CD14-positive monocyte (primary cell): Measurements from ENCODE around the gene XPOT. TPM values are rescaled to one million over a fixed set of nuclear protein-coding genes. Genes with fewer than 3 reads are reported as not detected.

Source experiments
- DNase-seq, 3 donors: peaks; one replicate each; pipeline ENCODE4 v3.0.0-alpha.2; 2011 to 2022
- H2AFZ ChIP-seq: 2 replicates; pipeline ENCODE4 v1.6.0; 2012; ENCODE audit warnings: mild to moderate bottlenecking, low read depth, low read length, inconsistent platforms; ENCODE audit not compliant: insufficient read depth, poor library complexity, severe bottlenecking
- H3K27ac ChIP-seq, 2 donors: 1 replicate in 1 of 2; 2 replicates in 1 of 2; pipeline ENCODE4 v1.5.1; 2012 to 2013; ENCODE audit warnings: low read length in 2 of 2, control low read depth in 1 of 2, inconsistent platforms in 1 of 2, low read depth in 1 of 2, mild to moderate bottlenecking in 1 of 2
- H3K27me3 ChIP-seq, 2 donors: one replicate each; pipeline versions ENCODE4 v1.6.0 to v1.6.1; 2011 to 2013; ENCODE audit warnings: low read length in 2 of 2; ENCODE audit not compliant: control insufficient read depth in 2 of 2, insufficient read depth in 2 of 2
- H3K36me3 ChIP-seq, 2 donors: replicated peaks in 1 of 2; 1 replicate in 1 of 2; 2 replicates in 1 of 2; pipeline versions ENCODE4 v1.5.1 to v1.6.1; 2012 to 2013; ENCODE audit warnings: low read length in 2 of 2, control low read depth in 1 of 2, inconsistent platforms in 1 of 2, mild to moderate bottlenecking in 1 of 2; ENCODE audit not compliant: insufficient read depth in 2 of 2, control insufficient read depth in 1 of 2
- H3K4me1 ChIP-seq, 2 donors: 1 replicate in 1 of 2; 2 replicates in 1 of 2; pipeline versions ENCODE4 v1.5.1 to v1.6.1; 2012 to 2013; ENCODE audit warnings: low read length in 2 of 2, control low read depth in 1 of 2, inconsistent platforms in 1 of 2, mild to moderate bottlenecking in 1 of 2, moderate library complexity in 1 of 2; ENCODE audit not compliant: insufficient read depth in 2 of 2, control insufficient read depth in 1 of 2
- H3K4me2 ChIP-seq: replicated peaks from 2 replicates; pipeline ENCODE3; 2012; ENCODE audit warnings: low read length, moderate library complexity, mild to moderate bottlenecking; ENCODE audit not compliant: poor library complexity, severe bottlenecking; ENCODE audit errors: extremely low read depth
- H3K4me3 ChIP-seq, 3 experiments: fragments of 200-600 bp in 1 of 3; sonication (generic) in 1 of 3; replicated peaks in 1 of 3; 1 replicate in 2 of 3; 2 replicates in 1 of 3; pipeline ENCODE4 v1.5.1; 2011 to 2013; ENCODE audit warnings: low read length in 3 of 3, mild to moderate bottlenecking in 3 of 3, control low read depth in 2 of 3, low read depth in 2 of 3, inconsistent platforms in 1 of 3, moderate library complexity in 1 of 3
- H3K79me2 ChIP-seq: 2 replicates; pipeline ENCODE4 v1.6.0; 2012; ENCODE audit warnings: mild to moderate bottlenecking, control low read depth, inconsistent platforms, low read length, moderate library complexity; ENCODE audit not compliant: insufficient read depth
- H3K9ac ChIP-seq: 2 replicates; pipeline ENCODE4 v1.6.0; 2017; ENCODE audit warnings: low read length, mild to moderate bottlenecking; ENCODE audit not compliant: insufficient read depth, poor library complexity, severe bottlenecking
- H3K9me3 ChIP-seq, 2 donors: replicated peaks in 1 of 2; 1 replicate in 1 of 2; 2 replicates in 1 of 2; pipeline versions ENCODE4 v1.5.1 to v1.6.1; 2012 to 2013; ENCODE audit warnings: low read length in 2 of 2, control low read depth in 1 of 2; ENCODE audit not compliant: control insufficient read depth in 1 of 2, insufficient read depth in 1 of 2
- H4K20me1 ChIP-seq: 2 replicates; pipeline ENCODE4 v1.6.0; 2012; ENCODE audit warnings: mild to moderate bottlenecking, low read length, control low read depth, moderate library complexity; ENCODE audit not compliant: insufficient read depth
- H3K27ac Mint-ChIP-seq, 7 donors: one replicate each; pipeline ENCODE4 v1.8.0; 2020; ENCODE audit warnings: mild to moderate bottlenecking in 7 of 7, mixed read lengths in 7 of 7, moderate library complexity in 6 of 7, inconsistent platforms in 2 of 7
- H3K27me3 Mint-ChIP-seq, 3 donors: one replicate each; pipeline ENCODE4 v1.8.0; 2021 to 2022; ENCODE audit warnings: low read depth in 3 of 3, mild to moderate bottlenecking in 3 of 3, mixed read lengths in 3 of 3, moderate library complexity in 3 of 3, inconsistent platforms in 1 of 3
- H3K36me3 Mint-ChIP-seq, 2 donors: one replicate each; pipeline ENCODE4 v1.8.0; 2020; ENCODE audit warnings: mixed read lengths in 2 of 2, inconsistent platforms in 1 of 2, mild to moderate bottlenecking in 1 of 2
- H3K4me1 Mint-ChIP-seq: one replicate; pipeline ENCODE4 v1.8.0; 2020; ENCODE audit warnings: mild to moderate bottlenecking, mixed read lengths
- H3K4me3 Mint-ChIP-seq, 2 donors: one replicate each; pipeline ENCODE4 v1.8.0; 2020; ENCODE audit warnings: mild to moderate bottlenecking in 2 of 2, mixed read lengths in 2 of 2, moderate library complexity in 1 of 2
- H3K9me3 Mint-ChIP-seq, 7 donors: one replicate each; pipeline ENCODE4 v1.8.0; 2020 to 2022; ENCODE audit warnings: mixed read lengths in 7 of 7, mild to moderate bottlenecking in 6 of 7, moderate library complexity in 6 of 7, inconsistent platforms in 2 of 7
- CTCF ChIP-seq: fragments of 200-600 bp; IDR thresholded peaks from one replicate; pipeline ENCODE4 v1.8.0; 2022; ENCODE audit warnings: antibody characterized with exemption, mild to moderate bottlenecking
- WGBS: methylation state at CpG from one replicate; pipeline ENCODE4 v1.1.5; 2013; ENCODE audit warnings: missing lambda C conversion rate; ENCODE audit not compliant: insufficient coverage; 5-methylcytosine and 5-hydroxymethylcytosine counted together
- intact Hi-C, 2 donors: fragments of 100-400 bp; cut with micrococcal nuclease; formaldehyde crosslinking; loops; one replicate each; pipeline versions ENCODE4 v1.15.0 to v1.15.1; 2023
- polyA plus RNA-seq, 3 donors: library from polyadenylated mRNA; depleted of rRNA in 1 of 3; unstranded in 2 of 3; stranded (reverse) in 1 of 3; fragments of 300-500 nt in 2 of 3; fragments of >200 nt in 1 of 3; fragmentation: Illumina TruSeq in 2 of 3; gene quantifications; 1 replicate in 2 of 3; 2 replicates in 1 of 3; pipeline ENCODE4 v1.2.3, GENCODE V29; 2012 to 2021

XPOT gene
- polyA plus RNA-seq, 3 donors: 18.3 to 19.9 (median 19.3) TPM

GRCh38 chr12:64362721-64363305 lies 41.4 kb upstream of the XPOT start:
- H3K27ac ChIP-seq: no peak overlapping the region
- no peak overlapping the region for H2AFZ ChIP-seq

GRCh38 chr12:64383675-64384074 lies 20.5 kb upstream of the XPOT start:
- H3K27ac Mint-ChIP-seq: no peak overlapping the region
- peaks cover 10 to 25% (median 22%) of the 10 kb centered on the region in 7 donors for H3K9me3 Mint-ChIP-seq
- H3K36me3 Mint-ChIP-seq: no peaks in the 10 kb centered on the region

More at GRCh38 chr12:64362721-64363305, 41.4 kb upstream of the XPOT start:
- Mint-ChIP-seq H3K9me3 (peaks cover 0 to 4% (median 0%) of the 10 kb centered on the region in 7 donors), H3K36me3 (no peaks in the 10 kb centered on the region), H3K27me3 (peaks cover 0 to 6% (median 3%) of the 10 kb centered on the region in 3 donors), H3K27ac (no peak overlapping the region), H3K4me3 (no peak overlapping the region), H3K4me1 (no peaks in the 10 kb centered on the region)
- no peaks in the 10 kb centered on the region for H3K27me3 ChIP-seq
- no peak overlapping the region for H3K4me3 ChIP-seq
- no peaks in the 10 kb centered on the region for H3K9me3 ChIP-seq
- 100% methylated on average over 1 of the region's 4 CpGs for WGBS
- H3K9ac ChIP-seq: no peak overlapping the region
- H3K4me2 ChIP-seq: no peak overlapping the region
- no peak for TF ChIP-seq CTCF
- no peaks in the 10 kb centered on the region for H3K36me3 ChIP-seq
- no peaks in the 10 kb centered on the region for H3K79me2 ChIP-seq
- DNase-seq: no peak
- no peaks in the 10 kb centered on the region for H4K20me1 ChIP-seq
- no peaks in the 10 kb centered on the region for H3K4me1 ChIP-seq
- intact Hi-C loops: no loop called here

More at GRCh38 chr12:64383675-64384074, 20.5 kb upstream of the XPOT start:
- no peak for DNase-seq
- Histone ChIP-seq H3K4me3 (no peak overlapping the region), H3K36me3 (no peaks in the 10 kb centered on the region), H3K4me2 (no peak overlapping the region), H4K20me1 (no peaks in the 10 kb centered on the region), H3K79me2 (no peaks in the 10 kb centered on the region), H2AFZ (no peak overlapping the region), H3K27ac (no peak overlapping the region), H3K4me1 (no peaks in the 10 kb centered on the region), H3K27me3 (no peaks in the 10 kb centered on the region), H3K9ac (no peak overlapping the region), H3K9me3 (peaks cover 11 to 12% of the 10 kb centered on the region in 2 donors)
- no peak overlapping the region for H3K4me3 Mint-ChIP-seq
- H3K27me3 Mint-ChIP-seq: peaks cover 0 to 8% (median 5%) of the 10 kb centered on the region in 3 donors
- H3K4me1 Mint-ChIP-seq: no peaks in the 10 kb centered on the region
- WGBS: no CpG with 5 or more reads among the region's 1 CpG
- intact Hi-C loops: no loop called here
- TF ChIP-seq CTCF: no peak
